ENCODE data around the gene ABHD11. TPM values are rescaled to one million over a fixed set of nuclear protein-coding genes. Genes with fewer than 3 reads are reported as not detected.

ABHD11 gene
- total and polyA plus RNA-seq, 9 of the 15 experiments (the other 6 are each of a cell fraction or from before 2014, with no cell fraction given): 7.7 to 44.2 (median 18.9) TPM

DNA sequence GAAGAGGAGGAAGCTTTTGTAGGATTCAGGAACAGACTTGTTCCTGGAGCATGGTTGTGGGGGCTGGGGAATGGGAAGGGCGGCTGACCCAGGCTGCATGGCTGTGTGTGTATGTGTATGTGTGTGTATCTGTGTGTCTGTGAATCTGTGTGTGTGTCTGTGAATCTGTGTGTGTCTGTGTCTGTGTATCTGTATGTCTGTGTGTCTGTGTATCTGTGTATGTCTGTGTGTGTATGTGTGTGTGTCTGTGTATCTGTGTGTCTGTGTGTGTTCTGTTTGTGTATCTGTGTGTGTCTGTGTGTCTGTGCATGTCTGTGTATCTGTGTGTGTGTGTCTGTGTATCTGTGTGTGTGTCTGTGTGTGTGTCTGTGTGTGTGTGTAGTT is 12.5 kb downstream of the ABHD11 start (continued):
- peak; percentile 90 for TF ChIP-seq LARP7 (IDR thresholded peaks at IDR 0.05)
- TF ChIP-seq, protein P1, sequence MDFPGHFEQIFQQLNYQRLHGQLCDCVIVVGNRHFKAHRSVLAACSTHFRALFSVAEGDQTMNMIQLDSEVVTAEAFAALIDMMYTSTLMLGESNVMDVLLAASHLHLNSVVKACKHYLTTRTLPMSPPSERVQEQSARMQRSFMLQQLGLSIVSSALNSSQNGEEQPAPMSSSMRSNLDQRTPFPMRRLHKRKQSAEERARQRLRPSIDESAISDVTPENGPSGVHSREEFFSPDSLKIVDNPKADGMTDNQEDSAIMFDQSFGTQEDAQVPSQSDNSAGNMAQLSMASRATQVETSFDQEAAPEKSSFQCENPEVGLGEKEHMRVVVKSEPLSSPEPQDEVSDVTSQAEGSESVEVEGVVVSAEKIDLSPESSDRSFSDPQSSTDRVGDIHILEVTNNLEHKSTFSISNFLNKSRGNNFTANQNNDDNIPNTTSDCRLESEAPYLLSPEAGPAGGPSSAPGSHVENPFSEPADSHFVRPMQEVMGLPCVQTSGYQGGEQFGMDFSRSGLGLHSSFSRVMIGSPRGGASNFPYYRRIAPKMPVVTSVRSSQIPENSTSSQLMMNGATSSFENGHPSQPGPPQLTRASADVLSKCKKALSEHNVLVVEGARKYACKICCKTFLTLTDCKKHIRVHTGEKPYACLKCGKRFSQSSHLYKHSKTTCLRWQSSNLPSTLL (IDR thresholded peaks at IDR 0.05): peak; percentile 59; the same call in 1 of the 2 replicates
- TF ChIP-seq FOXK2 (conservative IDR thresholded peaks at IDR 0.05 in 1 of 2, IDR thresholded peaks at IDR 0.05 in 1 of 2; ENCODE audit: low read depth in 2 of 2): 0 out of 4 replicates have a peak, but pooled peaks of 1 of the 2 experiments have one; percentile 13
- no peak for TF ChIP-seq ATF1 (CRISPR knock-in tag; IDR thresholded peaks at IDR 0.05)
- 0 out of 2 replicates have a peak, but pooled peaks have one; percentile 7 for TF ChIP-seq ATF1 (tag; IDR thresholded peaks at IDR 0.05)
- TF ChIP-seq PHB2 (IDR thresholded peaks at IDR 0.05; ENCODE audit: low read depth): 0 out of 2 replicates have a peak, but pooled peaks have one; percentile 62
- TF ChIP-seq, protein P2, sequence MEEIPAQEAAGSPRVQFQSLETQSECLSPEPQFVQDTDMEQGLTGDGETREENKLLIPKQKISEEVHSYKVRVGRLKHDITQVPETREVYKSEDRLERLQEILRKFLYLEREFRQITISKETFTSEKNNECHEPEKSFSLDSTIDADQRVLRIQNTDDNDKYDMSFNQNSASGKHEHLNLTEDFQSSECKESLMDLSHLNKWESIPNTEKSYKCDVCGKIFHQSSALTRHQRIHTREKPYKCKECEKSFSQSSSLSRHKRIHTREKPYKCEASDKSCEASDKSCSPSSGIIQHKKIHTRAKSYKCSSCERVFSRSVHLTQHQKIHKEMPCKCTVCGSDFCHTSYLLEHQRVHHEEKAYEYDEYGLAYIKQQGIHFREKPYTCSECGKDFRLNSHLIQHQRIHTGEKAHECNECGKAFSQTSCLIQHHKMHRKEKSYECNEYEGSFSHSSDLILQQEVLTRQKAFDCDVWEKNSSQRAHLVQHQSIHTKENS (CRISPR knock-in tag; IDR thresholded peaks at IDR 0.05): no peak
- 0 out of 2 replicates have a peak, but pooled peaks have one; percentile 33 for TF ChIP-seq NR2C1 (IDR thresholded peaks at IDR 0.05)
- no peak for TF ChIP-seq NR2C1 (tag; IDR thresholded peaks at IDR 0.05)
- TF ChIP-seq, protein P3, sequence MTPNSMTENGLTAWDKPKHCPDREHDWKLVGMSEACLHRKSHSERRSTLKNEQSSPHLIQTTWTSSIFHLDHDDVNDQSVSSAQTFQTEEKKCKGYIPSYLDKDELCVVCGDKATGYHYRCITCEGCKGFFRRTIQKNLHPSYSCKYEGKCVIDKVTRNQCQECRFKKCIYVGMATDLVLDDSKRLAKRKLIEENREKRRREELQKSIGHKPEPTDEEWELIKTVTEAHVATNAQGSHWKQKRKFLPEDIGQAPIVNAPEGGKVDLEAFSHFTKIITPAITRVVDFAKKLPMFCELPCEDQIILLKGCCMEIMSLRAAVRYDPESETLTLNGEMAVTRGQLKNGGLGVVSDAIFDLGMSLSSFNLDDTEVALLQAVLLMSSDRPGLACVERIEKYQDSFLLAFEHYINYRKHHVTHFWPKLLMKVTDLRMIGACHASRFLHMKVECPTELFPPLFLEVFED (CRISPR knock-in tag; conservative IDR thresholded peaks at IDR 0.05): peak; percentile 28; the same call in 1 of the 2 replicates
- TF ChIP-seq, protein P4, sequence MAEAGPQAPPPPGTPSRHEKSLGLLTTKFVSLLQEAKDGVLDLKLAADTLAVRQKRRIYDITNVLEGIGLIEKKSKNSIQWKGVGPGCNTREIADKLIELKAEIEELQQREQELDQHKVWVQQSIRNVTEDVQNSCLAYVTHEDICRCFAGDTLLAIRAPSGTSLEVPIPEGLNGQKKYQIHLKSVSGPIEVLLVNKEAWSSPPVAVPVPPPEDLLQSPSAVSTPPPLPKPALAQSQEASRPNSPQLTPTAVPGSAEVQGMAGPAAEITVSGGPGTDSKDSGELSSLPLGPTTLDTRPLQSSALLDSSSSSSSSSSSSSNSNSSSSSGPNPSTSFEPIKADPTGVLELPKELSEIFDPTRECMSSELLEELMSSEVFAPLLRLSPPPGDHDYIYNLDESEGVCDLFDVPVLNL (CRISPR knock-in tag; IDR thresholded peaks at IDR 0.05; ENCODE audit: low read depth): no peak
- no peak for TF ChIP-seq PHTF2 (CRISPR knock-in tag; IDR thresholded peaks at IDR 0.05)
- 0 out of 2 replicates have a peak, but pooled peaks have one; percentile 25 for TF ChIP-seq SNIP1 (IDR thresholded peaks at IDR 0.05; ENCODE audit: low read depth)
- TF ChIP-seq NFIC (IDR thresholded peaks at IDR 0.05): 0 out of 2 replicates have a peak, but pooled peaks have one; percentile 17
- peak; percentile 61; the same call in 1 of the 2 replicates for TF ChIP-seq EHMT2 (IDR thresholded peaks at IDR 0.05)
- no peak for TF ChIP-seq HDAC6 (IDR thresholded peaks at IDR 0.05; ENCODE audit: low read depth, low read length)
- TF ChIP-seq MCM3 (IDR thresholded peaks at IDR 0.05): peak; percentile 86
- no peak for TF ChIP-seq HCFC1 (IDR thresholded peaks at IDR 0.05; ENCODE audit: low read depth, low read length)
- TF ChIP-seq, protein P5, sequence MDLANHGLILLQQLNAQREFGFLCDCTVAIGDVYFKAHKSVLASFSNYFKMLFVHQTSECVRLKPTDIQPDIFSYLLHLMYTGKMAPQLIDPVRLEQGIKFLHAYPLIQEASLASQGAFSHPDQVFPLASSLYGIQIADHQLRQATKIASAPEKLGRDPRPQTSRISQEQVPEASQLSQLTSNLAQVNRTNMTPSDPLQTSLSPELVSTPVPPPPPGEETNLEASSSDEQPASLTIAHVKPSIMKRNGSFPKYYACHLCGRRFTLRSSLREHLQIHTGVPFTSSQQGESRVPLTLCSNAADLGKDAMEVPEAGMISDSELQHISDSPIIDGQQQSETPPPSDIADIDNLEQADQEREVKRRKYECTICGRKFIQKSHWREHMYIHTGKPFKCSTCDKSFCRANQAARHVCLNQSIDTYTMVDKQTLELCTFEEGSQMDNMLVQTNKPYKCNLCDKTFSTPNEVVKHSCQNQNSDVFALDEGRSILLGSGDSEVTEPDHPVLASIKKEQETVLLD (IDR thresholded peaks at IDR 0.05): peak; percentile 57; the same call in 1 of the 2 replicates
- TF ChIP-seq ESRRA (IDR thresholded peaks at IDR 0.05; ENCODE audit: borderline replicate concordance, low read depth): 0 out of 2 replicates have a peak, but pooled peaks have one; percentile 3
- no peak for TF ChIP-seq RB1 (IDR thresholded peaks at IDR 0.05; ENCODE audit: low read depth)

Data from K562 (cell line).